Cardiac muscle cell (in vitro differentiated cells and primary cell): ENCODE measurements around the gene BTRC. TPM values are rescaled to one million over a fixed set of nuclear protein-coding genes. Genes with fewer than 3 reads are reported as not detected.
A peak's percentile ranks its signal among the peaks of the same experiment; 100 is the strongest.
"Not testable (repeated sequence)": the region's sequence is repeated elsewhere in the genome, so short reads cannot be mapped to it uniquely, and the experiment has no call there.

Source experiments
- DNase-seq, 2 donors: peaks; one replicate each; pipeline versions ENCODE4 v3.0.0 to v3.0.0-alpha.2; 2010 to 2017; ENCODE audit warnings: low read depth in 1 of 2, low spot score in 1 of 2
- H3K27ac ChIP-seq: fragments of 200-600 bp; sonication (generic); 2 replicates; pipeline ENCODE4 v1.5.1; 2016
- H3K27me3 ChIP-seq: fragments of 200-600 bp; sonication (generic); 2 replicates; pipeline ENCODE4 v1.6.0; 2016; ENCODE audit warnings: control low read depth
- H3K36me3 ChIP-seq: fragments of 200-600 bp; sonication (generic); 2 replicates; pipeline ENCODE4 v1.5.1; 2016; ENCODE audit warnings: control low read depth
- H3K4me1 ChIP-seq: fragments of 200-600 bp; sonication (generic); 2 replicates; pipeline ENCODE4 v1.8.1; 2017; ENCODE audit warnings: low read depth, mild to moderate bottlenecking, mixed run types
- H3K4me3 ChIP-seq: fragments of 200-600 bp; sonication (generic); 2 replicates; pipeline ENCODE4 v1.5.1; 2016; ENCODE audit warnings: mild to moderate bottlenecking
- H3K9me3 ChIP-seq: fragments of 200-600 bp; sonication (generic); 2 replicates; pipeline ENCODE4 v1.5.1; 2017; ENCODE audit warnings: low read depth, mild to moderate bottlenecking, control low read depth
- polyA plus RNA-seq: library from polyadenylated mRNA; unstranded; fragments of >200 nt; fragmentation: Nextera tagmentation; extraction: Ambion mirVana; gene quantifications from 2 replicates; pipeline ENCODE4 v1.2.1, GENCODE V29; 2016
- total RNA-seq: library from RNA; depleted of rRNA; stranded (reverse); fragments of >200 nt; gene quantifications from 2 replicates; pipeline ENCODE4 v1.2.3, GENCODE V29; 2016
- TF ChIP-seq, protein P1 (sequence below): IDR thresholded peaks from 2 replicates; pipeline ENCODE4 v1.5.1; 2012; ENCODE audit warnings: low read depth, mild to moderate bottlenecking, low read length

Gene BTRC
- total and polyA plus RNA-seq, 2 experiments from 2014 or later, result 14.0 to 22.3 TPM

DNA sequence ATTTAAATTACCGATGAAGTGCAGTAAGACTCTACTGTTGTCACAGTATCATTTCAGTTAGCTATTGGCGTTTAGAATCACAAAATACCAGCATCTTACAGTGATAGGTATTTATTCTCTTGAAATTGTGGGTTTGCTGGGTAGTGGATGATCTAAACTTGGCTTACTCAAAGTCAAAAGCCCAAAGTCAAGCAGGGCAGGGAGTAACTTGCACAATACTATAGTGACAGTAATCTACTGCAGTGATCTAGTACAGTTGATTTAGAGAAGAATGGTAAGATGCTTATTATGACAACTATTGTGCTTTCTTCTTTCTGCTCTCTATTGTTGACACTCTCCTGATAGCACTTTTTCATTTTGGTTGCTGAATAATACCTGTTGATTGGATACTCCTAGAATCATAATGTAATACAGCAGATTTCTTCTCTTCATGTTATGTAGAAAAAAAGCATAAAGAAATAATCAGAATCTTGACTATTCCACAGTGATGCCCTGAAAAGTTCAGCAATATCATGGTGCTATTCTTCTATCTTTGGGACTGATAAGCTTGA is 10.0 kb downstream of the BTRC start:
- DNase-seq, result no peak
- Histone ChIP-seq H3K9me3 (no peaks in the 10 kb centered on the region), H3K4me1 (peaks cover 11% of the 10 kb centered on the region), H3K36me3 (no peaks in the 10 kb centered on the region), H3K27ac (no peak overlapping the region), H3K4me3 (no peak overlapping the region), H3K27me3 (no peaks in the 10 kb centered on the region)
- TF ChIP-seq, protein P1, sequence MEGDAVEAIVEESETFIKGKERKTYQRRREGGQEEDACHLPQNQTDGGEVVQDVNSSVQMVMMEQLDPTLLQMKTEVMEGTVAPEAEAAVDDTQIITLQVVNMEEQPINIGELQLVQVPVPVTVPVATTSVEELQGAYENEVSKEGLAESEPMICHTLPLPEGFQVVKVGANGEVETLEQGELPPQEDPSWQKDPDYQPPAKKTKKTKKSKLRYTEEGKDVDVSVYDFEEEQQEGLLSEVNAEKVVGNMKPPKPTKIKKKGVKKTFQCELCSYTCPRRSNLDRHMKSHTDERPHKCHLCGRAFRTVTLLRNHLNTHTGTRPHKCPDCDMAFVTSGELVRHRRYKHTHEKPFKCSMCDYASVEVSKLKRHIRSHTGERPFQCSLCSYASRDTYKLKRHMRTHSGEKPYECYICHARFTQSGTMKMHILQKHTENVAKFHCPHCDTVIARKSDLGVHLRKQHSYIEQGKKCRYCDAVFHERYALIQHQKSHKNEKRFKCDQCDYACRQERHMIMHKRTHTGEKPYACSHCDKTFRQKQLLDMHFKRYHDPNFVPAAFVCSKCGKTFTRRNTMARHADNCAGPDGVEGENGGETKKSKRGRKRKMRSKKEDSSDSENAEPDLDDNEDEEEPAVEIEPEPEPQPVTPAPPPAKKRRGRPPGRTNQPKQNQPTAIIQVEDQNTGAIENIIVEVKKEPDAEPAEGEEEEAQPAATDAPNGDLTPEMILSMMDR, result no peak

DNA sequence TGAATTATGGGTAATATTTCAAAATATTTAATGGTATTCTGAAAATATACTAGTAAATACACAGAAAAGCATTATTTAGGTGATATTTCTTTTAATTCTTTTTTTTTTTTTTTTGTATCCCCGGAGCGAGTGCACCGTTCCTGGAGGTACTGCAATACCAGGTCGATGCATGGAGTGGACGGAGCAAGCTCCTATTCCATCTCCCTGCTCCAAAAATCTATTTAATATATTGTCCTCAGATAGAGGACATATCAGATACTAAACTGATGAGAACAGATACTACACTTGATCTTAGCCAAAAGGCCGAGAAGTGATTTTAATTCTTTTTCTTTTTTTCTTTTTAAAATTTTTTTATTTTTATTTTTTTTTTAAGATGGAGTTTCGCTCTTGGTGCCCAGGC is 10.8 kb downstream of the BTRC start:
- H3K4me3 ChIP-seq, result no peak overlapping the region
- TF ChIP-seq, protein P1, result no peak
- no peaks in the 10 kb centered on the region for H3K27me3 ChIP-seq
- DNase-seq, result no peak
- H3K4me1 ChIP-seq, result peaks cover 10% of the 10 kb centered on the region
- no peaks in the 10 kb centered on the region for H3K9me3 ChIP-seq
- H3K27ac ChIP-seq, result no peak overlapping the region
- H3K36me3 ChIP-seq, result no peaks in the 10 kb centered on the region

DNA sequence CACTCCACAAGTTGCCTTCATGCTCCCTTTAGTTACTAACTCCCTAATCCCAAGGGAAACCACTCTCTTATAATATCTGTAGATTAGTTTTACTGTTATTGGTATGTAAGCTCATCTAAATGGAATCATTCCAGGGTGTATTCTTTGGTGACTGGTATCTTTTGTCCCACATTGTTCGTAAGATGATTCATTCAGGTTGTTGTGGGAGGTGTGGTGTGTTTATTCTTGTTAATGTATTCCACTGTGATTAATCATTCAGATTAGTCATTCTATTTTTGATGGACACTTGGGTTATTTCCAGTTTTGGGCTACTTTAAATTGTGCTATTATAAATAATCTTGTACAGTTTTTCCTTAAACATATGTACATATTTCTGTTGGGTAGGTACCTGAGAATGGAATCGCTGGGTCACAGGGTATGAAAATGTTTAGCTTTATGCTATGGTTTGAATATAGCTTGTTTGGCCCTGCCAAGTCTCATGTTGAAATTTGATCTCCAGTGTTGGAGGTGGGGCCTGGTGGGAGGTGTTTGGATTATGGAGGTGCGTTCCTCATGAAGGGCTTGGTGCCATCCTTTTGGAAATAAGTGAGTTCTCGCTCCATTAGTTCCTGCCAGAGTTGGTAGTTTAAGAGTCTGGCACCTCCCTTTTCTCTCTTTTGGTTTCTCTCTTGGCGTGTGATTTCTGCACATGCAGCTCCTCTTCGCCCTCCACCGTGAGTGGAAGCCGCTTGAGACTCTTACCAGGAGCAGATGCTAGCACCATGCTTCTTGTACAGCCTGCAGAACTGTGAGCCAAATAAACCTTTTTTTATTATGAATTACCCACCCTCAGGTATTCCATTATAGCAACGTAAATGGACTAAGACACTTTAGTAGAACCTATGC is 13.8 kb downstream of the BTRC start:
- Histone ChIP-seq H3K27ac (no peak overlapping the region), H3K27me3 (no peaks in the 10 kb centered on the region), H3K9me3 (no peaks in the 10 kb centered on the region), H3K4me1 (peaks cover 10% of the 10 kb centered on the region), H3K4me3 (no peak overlapping the region), H3K36me3 (no peaks in the 10 kb centered on the region)
- DNase-seq, result peak in 1 of 2 donors; percentile 61
- TF ChIP-seq, protein P1, result no peak

DNA sequence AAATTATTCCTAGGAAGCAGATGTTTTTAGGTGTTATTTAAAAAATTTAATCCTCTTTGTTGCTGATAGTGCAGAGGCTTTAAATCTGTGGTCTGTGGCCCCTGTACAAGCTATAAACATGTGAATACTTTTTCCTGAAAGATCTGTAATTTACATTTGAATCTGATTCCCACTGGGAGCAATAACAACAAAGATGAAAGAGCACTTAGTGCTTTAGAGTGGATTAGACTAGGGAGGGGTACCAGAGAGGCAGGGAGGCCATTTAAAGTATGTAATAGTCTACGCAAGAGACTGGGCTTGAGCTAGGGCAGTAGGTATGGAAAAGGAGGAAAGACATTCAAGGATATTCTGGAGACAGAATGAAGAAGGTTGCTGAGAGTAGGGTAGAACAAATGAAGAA is 19.1 kb downstream of the BTRC start:
- DNase-seq, result no peak
- H3K4me3 ChIP-seq, result no peak overlapping the region

DNA sequence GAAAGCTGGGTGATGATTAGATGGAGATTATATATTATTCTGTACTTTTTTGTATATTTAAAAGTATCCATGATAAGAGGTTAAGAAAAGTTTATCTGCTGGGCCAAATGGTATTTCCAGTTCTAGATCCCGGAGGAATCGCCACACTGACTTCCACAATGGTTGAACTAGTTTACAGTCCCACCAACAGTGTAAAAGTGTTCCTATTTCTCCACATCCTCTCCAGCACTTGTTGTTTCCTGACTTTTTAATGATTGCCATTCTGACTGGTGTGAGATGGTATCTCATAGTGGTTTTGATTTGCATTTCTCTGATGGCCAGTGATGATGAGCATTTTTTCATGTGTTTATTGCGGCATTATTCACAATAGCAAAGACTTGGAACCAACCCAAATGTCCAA is 20.0 kb downstream of the BTRC start:
- not testable (repeated sequence) for H3K27me3 ChIP-seq, H3K4me1 ChIP-seq, H3K9me3 ChIP-seq, H3K27ac ChIP-seq, H3K36me3 ChIP-seq, H3K4me3 ChIP-seq, DNase-seq

More for the DNA sequence above, 19.1 kb downstream of the BTRC start:
- Histone ChIP-seq H3K9me3 (no peaks in the 10 kb centered on the region), H3K27ac (no peak overlapping the region), H3K4me1 (no peaks in the 10 kb centered on the region), H3K36me3 (no peaks in the 10 kb centered on the region), H3K27me3 (no peaks in the 10 kb centered on the region)
- TF ChIP-seq, protein P1, result no peak

DNA sequence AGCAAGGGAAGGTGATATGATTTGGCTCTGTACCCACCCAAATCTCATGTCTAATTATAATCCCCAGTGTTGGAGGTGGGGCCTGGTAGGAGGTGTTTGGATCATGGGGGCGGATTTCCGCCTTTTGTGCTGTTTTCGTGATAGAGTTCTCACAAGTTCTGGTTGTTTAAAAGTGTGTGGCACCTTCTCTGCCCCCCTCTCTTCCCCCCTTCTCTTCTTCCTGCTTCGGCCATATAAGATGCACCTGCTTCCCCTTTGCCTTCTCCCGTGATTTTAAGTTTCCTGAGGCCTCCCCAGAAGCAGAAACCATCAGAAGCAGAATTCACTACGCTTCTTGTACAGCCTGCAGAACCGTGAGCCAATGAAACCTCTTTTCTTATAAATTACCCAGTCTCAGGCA is 21.1 kb downstream of the BTRC start:
- Histone ChIP-seq H3K27me3 (no peaks in the 10 kb centered on the region), H3K4me3 (no peak overlapping the region), H3K27ac (no peak overlapping the region), H3K4me1 (no peaks in the 10 kb centered on the region), H3K9me3 (no peaks in the 10 kb centered on the region), H3K36me3 (no peaks in the 10 kb centered on the region)
- no peak for DNase-seq
- TF ChIP-seq, protein P1, result no peak
